Hematopoietic multipotent progenitor cell treated with erythropoietin and hydrocortisone succinate and interleukin-3 and kit ligand, for 17 days (in vitro differentiated cells): ENCODE data around the gene NRTN.

Source experiments
- DNase-seq: peaks from one replicate; pipeline ENCODE4 v3.0.0-alpha.2; 2015; ENCODE audit warnings: low spot score

NRTN gene

DNA sequence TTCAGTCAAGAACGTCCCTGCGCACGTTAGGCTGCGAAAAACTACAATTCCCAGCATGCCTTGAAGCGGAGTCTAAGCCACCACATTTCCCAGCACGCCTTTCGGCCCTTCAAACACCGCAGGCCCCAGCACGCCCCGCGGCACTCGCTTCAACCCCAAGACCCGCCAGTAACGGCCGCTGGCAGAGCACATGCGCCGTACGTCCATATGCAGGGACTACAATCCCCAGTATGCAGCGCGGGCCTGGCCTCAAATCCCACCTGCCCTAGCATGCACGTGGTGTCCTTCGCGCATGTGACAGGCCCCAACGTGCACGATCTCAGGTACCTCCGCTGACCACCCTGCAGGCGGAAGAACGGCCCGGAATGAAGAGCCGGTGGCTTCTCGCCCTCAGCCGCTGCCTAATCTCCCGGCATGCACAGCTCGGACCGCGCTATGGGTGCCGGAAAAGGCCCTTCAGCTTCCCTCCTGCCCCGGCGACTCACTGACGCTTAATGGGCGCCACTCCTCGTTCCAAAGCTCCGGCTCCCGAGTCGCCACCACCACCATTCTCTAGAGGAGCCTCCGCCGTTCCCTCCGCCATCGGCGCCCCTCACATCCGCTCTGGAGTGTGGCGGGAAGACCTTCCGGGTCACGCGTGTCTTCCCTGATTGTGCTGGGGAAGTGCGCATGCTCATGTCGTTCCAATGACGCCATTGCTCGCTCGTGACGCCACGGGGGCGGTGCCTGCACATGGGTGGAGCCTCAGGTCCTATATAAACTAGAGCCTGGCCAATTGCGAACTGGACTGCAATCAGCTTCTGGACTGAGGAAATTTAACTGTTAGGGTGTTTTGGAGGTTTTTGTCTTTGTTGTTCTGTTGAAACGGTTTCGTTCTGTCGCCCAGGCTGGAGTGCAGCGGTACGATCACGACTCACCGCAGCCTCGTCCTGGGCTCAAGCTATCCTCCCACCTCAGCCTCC is 14.0 kb upstream of the NRTN start, which contains the start of gene DUS3L:
Gene DUS3L, minus strand, starts transcription at position 605 of the 962 bp plus-strand sequence. Its CDS starts 22 bp downstream, at position 583.
- DNase-seq = peak; percentile 99

DNA sequence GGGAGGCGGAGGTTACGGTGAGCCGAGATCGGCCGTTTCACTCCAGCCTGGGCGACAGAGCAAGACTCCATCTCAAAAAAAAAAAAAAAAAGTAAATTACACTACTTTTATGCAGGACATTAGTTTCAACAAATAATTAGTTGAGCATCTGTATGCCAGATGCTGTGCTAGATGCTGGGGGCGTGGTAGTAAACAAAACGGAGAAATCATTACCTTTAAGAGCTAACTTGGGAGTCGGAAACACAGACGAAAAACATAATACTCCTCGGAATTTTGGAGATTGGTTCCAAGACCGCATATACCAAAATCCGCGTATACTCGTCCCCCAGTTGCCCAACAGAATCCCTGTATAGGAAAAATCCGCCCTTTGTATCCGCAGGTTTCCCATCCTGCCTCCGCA is 12.6 kb upstream of the NRTN start:
- peak; percentile 9 for DNase-seq

DNA sequence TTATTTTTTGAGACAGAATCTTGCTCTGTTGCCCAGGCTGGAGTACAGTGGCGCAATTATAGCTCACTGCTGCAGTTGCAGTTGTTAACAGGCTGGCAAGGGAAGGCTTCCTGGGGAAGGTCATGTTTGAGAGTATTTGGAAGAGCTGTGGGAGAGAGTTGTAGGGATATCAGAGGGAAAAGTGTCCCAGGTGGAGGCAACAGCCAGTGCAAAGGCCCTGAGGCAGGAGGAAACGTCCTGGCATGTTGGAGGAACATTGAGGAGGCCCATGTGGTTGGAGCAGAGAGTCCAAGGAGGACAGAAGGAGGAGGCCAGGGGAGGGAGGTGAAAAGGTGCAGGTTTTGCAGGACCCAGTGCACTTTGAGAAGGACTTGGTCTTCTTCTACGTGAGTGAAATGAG is 11.7 kb upstream of the NRTN start:
- DNase-seq = no peak

DNA sequence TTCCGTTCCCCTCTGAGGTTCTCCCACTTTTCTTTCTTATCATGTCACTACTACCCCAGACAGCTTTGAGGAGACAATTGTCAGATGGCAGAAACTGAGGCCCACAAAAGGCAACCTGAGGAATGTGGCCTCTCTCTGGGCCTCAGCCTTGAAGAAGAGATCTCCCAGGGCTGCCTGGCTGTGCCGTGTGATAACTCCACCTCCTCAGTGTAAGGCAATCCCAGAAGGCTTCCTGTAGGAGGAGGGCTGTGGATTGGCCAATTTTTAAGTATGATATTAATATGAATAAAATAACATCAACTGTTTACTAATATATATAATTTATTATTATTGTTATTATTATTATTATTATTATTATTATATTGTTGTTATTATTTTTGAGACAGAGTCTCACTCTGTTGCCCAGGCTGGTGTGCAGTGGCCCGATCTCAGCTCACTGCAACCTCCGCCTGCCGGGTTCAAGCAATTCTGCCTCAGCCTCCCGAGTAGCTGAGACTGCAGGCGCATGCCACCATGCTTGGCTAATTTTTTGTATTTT is 9.4 kb upstream of the NRTN start:
- no peak for DNase-seq

DNA sequence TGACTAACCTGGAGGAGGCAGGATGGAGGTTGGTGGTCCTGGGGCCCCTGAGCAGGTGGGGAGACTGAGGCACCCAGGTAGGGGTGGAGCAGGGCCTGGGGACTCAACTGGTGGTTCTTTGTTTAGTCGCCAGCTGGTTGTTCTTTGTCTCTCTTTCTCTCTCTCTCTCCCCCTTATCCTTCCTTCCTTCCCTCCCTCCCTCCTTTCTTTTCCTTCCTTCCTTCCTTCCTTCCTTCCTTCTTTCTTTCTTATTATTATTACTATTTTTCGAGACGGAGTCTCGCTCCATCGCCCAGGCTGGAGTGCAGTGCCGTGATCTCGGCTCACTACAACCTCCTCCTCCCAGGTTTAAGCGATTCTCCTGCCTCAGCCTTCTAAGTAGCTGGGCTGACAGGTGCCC is 6.6 kb upstream of the NRTN start:
- no peak for DNase-seq

DNA sequence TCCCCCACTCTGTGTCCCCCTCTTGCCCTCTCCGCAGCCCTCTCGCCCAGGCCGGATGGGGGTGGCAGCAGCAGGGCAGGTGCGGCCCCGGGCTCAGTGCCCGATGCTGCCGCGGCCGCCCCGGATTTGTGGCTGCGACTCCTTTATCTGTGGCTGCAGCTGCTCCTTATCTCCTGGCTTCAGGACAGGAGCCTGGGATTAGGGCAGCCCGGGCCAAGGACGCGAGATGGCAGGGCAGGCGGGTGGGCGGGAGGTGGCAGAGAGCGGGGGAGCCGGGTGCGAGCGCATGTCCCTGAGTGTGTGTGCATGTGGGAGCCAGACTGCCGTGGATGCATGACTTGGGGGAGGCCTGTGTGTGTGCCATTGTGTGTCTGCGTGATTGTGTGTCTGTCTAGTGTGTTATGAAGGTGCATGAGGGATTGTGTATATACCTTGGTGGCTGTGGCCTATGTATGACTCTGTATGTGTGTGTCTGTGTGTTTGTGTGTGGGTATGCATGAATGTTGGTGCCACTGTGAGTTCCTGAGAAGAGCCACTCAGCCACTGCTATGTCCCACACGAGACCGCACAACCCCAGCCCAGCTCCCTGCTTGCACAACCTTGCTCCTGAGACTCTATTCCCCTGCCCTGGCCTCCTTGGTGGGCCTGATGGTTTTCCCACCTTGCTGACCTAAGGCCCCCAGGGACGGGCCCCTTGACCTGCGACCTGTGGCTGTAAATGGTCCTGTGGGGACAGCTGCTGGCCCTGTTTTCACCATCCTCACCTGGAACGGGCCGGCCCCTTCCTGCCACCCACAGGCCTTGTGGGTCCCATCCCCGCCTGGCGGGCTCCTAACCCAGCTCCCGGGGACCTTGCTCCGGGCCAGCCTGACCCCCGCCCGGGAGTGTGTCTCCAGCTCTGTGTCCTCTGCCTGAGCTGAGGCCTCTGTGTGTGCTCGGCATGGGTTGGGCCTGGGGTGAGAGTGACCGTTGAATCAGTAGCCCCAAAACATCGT is 5.3 kb upstream of the NRTN start:
- peak; percentile 91 for DNase-seq

DNA sequence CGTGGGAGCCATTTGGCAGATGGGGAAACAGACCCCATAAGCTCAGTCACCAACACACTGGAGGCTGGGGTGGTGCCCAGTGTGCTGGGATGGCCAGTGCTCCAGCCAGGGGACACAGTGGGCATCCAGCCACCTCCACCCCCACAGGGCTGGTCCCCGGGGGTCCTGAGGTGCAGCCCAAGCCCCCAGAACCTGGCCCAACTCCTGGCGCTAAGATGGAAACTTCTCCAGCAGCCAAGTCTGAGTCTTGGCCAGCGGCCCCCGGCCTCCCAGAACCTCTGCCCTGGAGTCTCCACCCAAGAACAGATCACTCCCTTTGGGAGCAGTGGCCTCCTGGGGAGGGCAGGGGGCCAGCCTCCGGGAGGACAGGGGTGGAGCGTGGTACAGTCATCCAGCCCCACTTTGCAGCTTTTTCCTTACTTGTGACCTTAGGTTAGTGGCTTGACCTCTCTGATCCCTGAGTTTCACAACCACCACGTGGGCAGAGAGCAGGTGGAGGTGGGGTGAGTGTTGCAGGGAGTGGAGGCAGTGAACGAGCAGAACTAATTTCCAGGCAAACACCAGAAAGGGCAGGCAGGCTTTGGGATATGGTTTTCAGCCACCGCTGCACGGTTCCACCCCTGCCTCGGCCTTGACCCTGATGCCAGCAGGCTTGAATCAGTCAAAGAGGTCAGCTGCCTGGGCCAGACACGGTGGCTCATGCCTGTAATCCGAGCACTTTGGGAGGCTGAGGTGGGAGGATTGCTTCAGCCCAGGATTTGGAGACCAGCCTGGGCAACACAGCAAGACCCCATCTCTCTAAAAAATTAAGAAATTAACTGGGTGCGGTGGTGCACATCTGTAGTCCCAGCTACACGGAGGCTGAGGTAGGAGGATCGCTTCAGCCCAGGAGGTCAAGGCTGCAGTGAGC is 4.3 kb upstream of the NRTN start:
- DNase-seq = no peak

DNA sequence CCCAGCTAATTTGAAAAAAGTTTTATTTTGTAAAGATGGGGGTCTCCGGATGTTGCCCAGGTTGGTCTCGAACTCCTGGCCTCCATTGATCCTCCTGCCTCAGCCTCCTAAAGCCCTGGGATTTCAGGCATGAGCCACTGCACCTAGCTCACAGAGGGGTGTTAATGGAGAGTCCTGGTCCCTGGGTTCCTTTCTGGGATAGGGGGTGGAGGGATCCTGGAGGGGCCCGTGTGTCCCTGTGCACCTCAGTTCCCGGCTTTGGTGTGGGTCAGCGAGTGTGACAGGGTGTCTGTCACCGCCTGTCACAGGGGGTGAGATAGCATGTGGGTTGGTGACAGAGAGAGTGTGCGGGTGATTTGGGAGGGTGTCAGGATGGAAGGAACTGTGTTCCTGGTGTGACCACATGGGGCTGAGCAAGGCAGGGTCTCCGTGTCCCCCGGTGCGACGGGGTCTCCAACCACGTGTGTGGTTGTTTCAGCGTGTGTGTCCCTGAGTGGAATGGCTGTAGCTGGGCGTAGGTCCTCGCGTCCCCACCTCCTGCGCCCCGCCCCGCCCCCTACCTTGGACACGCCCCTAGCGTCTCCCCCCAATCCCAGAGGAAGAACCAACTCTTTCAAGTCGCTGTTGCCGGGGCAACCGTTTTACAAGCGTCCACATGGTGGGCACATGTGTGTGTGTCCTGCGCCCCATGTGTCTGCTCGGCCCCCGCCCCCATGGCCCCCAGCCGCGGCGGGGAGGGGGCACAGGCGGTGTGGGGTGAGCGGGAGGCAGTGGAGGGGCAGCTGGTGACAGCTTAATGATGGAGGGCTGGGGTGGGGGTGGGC is 2.9 kb upstream of the NRTN start:
- peak; percentile 59 for DNase-seq

DNA sequence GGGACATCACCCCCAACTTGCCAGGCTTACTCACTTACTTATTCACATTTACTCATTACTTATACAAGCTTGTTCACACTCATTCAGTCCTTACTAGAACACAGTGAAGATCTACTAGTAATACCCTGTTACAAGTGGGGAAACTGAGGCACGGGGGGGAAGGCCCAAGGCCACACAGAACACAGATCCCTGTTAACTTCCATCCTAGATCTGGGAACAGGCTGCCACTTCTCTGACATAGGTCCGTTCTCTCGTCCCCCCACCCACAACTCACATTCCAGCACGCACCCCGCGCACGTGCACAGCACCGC is 1.5 kb upstream of the NRTN start:
- DNase-seq = no peak

DNA sequence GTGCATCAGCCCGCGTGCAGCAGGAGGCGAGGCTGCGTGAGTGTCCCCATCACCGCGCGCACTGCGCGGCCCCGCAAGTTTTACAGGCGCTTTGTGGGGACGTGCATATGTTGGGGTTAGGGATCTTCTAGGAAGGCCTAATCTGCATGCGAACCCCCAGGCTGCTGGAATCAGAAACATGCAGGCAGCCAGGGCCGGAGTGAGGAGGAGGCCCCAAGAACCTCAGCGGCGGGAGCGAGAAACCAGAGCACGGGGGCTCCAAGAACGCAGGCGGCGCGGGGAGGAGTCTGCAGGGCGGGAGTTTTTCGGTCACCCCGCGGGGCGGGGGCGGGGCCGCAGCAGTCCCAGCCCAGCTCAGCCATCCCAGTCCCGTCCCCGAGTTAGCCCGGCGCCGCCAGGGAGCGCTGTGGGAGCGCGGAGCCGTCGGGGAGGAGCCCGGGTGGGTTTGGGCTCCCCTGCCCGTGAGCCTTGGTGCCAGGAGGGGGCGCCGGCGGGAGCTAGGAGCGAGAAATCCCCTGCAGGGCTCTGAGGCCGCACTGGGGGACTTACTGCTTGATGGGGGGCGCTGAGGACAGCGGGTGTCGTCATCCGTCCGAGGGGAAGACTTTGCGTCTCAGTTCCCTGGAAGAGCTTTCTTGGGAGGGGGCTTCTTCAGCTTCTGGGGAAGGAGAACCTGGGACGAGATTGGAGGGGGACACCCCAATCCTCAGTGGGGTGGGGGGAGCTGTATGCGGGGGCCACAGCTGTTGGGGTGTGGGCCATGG is 933 bp upstream of the NRTN start:
- peak; percentile 86 for DNase-seq

DNA sequence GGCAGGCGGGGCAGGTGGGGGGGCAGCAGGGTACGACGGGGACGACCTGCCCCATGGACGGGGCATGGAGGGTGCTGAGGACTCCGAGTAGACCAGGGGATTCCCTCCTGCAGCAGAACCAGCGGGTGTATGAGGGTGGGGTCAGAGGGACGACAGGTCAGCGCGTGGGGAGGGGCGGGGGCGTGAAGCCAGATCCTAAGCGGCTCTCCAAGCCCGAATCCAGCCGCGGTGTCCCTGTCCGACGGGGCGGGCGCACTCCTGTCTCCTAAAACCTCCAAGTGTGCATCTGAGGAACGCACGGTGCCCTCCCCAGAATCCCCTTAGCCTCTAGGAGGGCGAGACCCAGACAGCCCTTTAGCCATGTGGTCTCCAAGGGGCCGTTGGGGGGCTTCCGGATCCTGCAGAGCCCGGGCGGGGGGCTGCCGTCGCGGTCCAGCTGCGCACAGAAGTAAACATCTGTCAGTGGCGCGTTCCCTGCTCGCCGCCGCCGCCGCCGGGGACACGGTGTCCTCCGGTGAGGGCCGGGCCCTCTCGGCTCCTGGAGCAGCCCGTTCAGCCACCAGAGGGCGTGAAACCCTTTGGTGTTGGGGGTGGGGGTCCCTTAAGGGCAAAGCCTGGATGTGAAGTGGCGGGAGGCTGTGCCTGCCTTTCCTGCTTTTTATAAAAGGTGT is 730 bp downstream of the NRTN start:
- DNase-seq = no peak

DNA sequence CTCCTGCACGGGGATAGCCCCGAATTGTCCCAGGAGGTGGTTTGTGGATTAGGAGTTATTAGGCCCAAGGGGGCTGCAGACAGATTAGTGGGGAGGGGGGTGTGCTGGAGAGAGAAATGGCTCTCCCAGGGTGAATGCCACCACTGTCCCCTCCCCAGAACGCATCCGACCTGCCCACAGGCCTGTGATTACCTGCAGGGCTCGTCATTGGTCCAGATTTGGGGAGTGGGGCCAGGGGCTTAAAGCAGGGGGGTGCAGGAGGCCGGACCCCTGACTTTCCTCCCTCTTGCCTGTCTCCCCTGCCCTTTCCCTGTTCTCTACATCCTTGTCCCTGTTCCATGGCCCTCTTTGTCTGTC is 1.2 kb downstream of the NRTN start:
- no peak for DNase-seq

DNA sequence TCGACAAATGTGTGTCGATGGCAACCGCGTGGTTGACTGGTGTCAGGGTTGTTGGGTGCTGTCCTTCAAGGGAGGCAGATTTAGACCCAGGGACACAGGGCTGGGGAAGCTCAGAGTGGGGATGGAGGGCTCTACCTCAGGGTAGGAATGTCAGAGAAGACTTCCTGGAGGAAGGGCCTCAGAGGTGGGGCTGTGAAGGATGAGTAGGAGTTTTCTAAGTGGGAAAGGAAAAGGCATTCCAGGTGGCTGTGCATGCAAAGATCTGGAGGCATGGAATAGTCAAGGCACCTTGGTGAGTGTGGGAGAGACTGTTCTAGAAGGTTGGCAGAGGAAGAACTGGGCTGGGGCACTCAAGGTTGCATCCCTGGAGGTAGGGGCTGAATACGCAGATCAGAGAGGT is 2.0 kb downstream of the NRTN start:
- DNase-seq = no peak

DNA sequence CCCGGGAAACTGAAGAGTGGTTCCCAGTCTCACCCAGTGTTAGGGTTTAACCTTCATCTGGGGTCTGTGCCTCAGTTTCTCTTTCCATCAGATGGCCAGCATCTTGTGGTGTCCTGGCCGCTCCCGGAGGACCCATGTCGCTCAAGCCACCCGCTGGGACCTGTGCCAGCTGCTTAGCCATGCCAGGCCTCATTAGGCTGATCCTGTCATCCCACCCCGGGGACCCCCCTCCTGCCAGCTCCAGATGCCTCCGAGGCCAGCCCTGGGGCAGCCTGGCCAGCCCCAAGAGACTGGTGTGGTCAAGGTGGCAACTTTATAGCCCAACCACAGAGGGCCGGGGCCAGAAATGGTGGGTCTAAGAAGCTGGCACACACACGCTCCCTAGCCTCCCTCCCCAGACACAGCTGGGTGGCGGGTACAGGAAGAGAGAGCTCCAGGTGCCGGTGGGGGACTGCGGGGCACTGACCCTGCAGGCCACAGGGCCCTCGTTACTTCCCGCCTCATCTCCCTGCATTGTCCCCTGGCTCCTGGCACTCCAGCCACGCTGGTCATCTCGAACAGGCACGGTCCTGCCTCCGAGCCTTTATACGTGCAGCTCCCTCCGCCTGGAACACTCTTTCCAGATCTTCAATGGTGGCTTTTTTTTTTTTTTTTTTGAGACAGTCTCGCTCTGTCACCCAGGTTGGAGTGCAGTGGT is 3.4 kb downstream of the NRTN start:
- DNase-seq = no peak

DNA sequence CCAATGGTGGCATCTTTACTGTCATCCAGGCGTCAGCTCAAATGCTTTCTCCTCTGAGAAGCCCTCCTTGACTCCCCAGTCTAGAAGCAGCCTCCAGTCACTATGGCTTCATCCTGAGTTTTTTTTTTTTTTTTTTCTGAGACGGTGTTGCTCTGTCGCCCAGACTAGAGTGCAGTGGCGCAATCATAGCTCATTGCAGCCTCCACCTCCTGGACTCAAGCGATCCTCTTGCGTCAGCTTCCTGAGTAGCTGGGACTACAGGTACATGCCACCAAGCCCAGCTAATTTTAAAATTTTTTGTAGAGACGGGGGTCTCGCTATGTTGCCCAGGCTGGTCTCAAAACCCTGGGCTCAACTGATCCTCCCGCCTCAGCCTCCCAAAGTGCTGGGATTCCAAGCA is 4.2 kb downstream of the NRTN start:
- no peak for DNase-seq

DNA sequence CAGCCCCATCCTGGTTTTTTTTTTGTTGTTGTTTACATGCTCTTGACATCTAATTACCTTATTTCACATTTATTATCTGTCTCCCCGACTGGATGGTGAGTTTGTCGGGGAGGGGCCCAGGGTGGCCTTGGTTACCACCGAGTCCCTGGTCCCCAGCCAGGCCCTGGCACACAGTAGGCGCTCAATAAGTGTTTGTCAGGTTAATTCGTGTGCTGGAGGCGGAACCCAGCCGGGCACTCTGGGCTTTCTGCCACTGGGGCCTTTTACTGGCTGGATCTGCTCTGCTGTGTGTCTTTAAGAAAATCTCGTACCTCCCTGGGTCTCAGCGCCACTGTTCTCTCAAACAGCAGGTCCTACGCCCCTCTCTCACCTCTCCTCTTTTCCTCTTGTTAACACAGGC is 4.6 kb downstream of the NRTN start:
- DNase-seq = no peak

DNA sequence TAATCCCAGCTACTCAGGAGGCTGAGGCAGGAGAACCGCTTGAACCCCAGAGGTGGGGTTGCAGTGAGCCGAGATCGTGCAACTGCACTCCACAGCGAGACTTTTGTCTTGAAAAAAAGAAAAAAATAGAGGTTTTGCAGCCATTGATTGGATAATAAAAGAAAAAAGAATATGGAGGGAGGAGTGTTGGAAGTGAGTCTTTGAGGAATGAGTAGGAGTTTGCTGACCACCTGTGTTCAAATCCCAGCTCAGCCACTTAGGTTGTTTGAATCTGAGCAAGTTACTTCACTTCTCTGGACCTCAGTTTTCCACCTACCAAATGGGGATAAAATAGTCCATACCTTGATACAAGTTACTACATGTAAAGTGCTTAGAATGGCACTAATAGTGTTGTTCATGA is 6.2 kb downstream of the NRTN start:
- DNase-seq = no peak

DNA sequence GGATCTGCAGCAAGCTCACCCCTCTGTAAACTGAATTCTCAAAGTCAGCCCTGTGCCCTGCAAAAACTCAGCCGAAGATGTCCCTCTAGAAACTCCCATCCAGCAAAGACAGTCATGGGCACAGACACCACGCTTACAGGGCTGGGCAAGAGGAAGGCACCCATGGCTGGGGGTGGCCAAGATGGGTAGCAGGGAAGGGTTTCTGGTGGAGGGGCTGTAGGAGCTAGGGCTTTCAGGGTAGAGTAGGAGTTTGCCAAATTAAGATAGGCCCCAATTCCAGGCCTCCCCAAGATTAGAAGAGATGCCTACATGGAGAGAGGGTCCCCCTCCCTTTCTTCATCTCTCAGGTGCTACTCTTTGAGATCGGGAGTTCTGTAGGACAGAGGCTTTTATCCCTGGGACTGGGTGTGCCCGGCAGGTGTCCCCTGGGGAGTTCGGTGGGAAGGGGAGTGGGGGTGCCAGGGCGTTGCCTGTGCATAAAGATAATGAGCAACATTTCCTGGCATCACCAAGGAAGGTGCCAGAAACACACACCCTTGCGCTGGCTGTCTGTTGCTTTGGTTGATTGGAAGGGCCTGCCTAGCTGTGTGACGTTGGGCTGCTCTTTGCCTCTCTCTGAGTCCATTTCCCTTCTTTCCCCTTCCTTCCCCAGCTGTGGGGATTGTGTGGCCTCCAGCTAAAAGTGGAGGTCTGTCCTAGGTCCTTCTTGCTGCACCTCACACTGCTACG is 9.4 kb downstream of the NRTN start:
- DNase-seq = no peak
